GM19463 (cell line): ENCODE data around the gene SH3GLB2.

Experiments
- ATAC-seq: cut with Tn5 transposase; IDR thresholded peaks from one replicate; pipeline ENCODE4 v1.9.1; 2021; ENCODE audit warnings: mild to moderate bottlenecking, moderate library complexity; ENCODE audit not compliant: unreplicated experiment

SH3GLB2 gene

GRCh38 chr9:129028192-129028966 lies at the start of gene SH3GLB2:
TSS of gene SH3GLB2 (minus strand) at chr9:129028331. CDS start at chr9:129028154, 177 bp downstream.
- ATAC-seq: peak; percentile 76

- no peak for ATAC-seq
Observed at GRCh38 chr9:129077236-129077635, 49.1 kb upstream of the SH3GLB2 start.

GRCh38 chr9:129076640-129077037 lies 48.5 kb upstream of the SH3GLB2 start:
- no peak for ATAC-seq

DNA sequence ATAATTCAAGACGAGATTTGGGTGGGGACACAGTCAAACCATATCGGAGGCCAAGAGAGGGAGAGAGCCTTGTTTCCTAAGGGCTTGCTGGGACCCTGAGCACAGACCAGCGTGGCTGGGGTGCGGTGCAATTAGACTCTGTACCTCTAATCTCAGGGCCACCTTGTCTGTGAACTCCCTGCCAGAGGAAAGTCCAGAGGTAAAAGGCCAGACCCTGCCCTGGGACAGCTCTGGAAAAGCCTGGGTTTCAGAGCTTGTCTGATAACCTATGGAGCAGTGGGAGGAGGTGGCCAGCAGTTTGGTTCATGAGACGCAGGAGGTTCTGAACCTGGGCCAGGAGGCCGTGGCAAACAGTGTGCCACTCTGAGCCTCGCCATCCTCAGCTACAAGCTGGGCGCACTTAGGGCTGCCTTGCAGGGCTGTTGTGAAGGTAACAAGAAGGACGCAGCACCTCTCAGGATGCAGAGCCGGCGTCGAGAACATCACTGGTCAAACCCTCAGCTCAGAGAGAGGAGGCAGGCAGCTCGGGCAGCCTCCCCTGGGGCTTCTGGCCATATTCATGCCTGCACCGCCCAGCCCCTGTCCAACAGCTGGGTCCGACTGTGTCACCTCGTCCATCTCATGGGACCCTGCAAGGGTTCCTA lies 48.0 kb upstream of the SH3GLB2 start:
- no peak for ATAC-seq

DNA sequence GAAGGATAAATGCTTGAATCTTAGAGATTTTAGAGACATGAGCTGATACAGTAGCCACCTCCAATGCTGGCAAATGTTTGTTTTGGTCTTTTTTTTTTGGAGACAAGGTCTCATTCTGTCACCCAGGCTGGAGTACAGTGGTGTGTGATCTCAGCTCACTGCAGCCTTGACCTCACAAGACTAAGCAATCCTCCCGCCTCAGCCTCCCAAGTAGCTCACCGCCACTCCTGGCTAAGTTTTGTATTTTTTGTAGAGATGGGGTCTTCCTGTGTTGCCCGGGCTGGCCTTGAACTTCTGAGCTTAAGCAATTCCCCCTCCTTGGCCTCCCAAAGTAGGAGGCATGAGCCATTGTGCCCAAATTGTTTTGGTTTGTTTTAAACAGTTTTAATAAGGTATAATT lies 46.0 kb upstream of the SH3GLB2 start:
- ATAC-seq: no peak

DNA sequence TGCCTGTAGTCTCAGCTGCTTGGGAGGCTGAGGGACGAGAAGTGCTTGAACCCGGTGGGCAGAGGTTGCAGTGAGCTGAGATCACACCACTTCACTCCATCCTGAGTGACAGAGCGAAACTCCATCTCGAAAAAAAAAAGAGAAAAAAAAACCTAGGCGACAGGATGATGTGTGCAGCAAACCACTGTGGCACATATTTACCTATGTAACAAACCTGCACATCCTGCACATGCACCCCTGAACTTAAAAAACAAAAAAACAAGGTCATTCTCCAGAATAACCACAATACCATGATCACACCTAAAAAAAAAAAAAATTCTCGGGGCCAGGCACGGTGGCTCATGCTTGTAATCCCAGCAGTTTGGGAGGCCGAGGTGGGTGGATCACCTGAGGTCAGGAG lies 45.3 kb upstream of the SH3GLB2 start:
- no peak for ATAC-seq

DNA sequence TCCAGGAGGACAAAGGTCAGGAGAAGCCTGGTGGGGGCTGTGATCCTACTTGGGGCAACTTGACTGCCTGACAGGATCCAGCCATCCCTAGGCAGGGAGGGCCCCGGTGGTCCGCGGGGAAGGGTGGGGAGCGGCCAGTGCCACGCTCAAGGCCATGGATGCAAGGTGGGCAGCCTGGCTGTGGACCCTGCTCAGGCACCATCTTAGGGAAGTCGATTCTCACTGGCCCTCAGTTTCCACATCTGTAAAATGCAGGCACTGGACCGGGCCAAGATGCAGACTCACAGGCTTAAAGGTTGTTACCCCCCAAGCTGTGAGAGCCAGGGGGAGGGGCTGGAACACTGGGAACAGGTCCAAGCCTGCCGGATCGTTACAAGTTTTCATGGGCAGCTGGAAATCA lies 44.0 kb upstream of the SH3GLB2 start:
- no peak for ATAC-seq

DNA sequence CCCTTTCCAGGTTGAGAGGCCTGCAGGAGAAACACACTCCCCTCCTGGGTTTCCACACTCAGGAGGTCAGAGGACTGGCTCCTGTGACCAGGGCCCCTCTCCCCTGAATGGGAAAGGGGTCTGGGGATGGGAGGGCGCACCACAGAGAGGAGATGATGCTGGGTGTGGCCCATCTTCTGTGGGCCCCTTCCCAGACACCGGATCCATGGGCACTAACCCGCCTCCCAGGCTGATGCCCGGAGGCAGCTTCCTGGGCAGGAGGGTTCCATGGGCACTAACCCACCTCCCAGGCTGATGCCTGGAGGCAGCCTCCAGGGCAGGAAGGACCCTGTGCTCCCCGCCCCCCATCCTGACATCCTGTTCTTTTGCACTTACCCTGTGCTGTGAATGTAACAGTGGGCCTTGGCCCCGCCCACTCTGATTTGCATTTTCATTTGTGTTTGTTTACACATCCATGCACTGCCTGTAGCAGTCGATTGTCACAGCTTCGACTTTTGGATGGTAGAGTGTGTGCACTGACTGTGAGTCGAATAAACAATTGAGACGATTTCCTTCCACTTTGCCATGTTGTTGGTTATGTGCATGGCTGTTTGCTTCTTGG lies 43.5 kb upstream of the SH3GLB2 start:
- ATAC-seq: no peak

DNA sequence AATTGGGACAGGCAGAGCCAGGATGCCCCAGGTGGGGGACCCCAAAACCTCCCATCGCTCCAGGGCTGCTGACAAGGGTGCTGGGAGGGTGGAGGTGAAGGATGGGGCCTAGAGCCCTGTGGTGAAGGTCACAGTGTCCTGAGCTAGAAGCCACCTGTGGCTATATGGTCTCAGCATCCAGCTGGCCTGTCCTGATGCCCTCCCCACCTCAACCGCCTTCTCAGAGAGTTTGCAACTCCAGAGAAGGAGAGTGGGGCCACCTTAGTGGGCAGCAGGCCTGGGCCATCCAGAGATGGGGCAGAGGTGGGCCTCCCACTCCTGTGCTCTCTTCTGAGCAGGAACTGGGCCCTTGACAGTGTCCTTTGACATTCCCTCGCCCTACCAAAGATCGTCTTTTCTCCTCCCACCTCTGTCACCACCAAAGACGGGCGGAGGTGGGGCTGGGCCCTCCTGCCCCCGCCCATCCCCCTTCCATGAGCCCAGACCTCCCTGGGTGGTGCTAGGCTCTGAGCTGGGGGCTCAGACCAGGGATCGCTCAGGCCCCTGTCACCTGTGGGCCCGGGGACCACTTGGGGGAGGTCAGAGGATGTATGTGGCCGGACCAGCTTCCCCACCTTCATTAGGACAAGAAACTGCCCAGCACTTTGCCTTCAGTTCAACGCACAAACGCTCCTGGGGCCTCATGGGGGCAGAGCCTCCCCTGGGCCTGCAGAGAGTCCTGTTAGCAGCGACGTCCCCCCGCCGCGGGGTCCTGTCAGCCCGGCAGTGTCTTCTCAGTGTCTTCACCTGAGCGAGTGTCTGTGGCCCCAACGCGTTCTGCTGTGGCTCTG lies 42.8 kb upstream of the SH3GLB2 start:
- no peak for ATAC-seq

- no peak for ATAC-seq
Observed at GRCh38 chr9:129069862-129070641, 41.9 kb upstream of the SH3GLB2 start.

- peak; percentile 54 for ATAC-seq
Observed at GRCh38 chr9:129068990-129069861, 41.1 kb upstream of the SH3GLB2 start.

DNA sequence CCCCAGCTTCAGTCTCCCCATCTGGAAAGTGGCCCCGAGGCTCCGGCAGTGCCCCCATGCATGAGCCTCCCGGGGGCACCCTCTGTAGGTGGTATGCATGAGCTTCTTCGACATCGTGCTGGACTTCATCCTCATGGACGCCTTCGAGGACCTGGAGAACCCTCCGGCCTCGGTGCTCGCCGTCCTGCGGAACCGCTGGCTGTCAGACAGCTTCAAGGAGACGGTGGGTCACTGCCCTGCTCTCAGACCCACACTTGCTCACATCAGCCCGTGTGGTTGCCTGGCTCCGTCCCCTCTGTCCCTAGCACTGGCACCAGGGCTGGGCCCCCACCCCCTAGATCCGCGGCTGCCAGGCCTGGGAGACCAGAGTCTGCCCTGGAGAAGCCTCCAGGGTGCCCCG lies 40.0 kb upstream of the SH3GLB2 start:
- no peak for ATAC-seq

DNA sequence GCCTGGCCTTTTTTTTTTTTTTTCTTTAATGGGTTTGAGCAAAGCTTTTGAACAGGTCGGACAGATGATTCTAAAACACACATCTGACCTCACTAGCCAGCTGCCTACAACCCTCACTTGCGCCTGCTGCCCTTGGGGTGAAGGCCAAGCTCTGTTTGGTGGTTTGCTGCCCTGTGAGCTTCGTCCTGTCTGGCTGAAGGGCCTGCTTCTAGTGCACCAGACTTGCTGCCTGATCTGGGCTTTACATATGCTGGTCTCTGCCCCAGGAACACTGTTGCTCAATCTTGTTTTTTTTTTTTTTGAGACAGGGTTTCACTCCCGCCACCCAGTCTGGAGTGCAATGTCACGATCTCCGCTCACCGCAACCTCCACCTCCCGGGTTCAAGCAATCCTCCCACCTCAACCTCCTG lies 36.4 kb upstream of the SH3GLB2 start:
- no peak for ATAC-seq

GRCh38 chr9:129063061-129063460 lies 34.9 kb upstream of the SH3GLB2 start:
- ATAC-seq: no peak

GRCh38 chr9:129060991-129061390 lies 32.9 kb upstream of the SH3GLB2 start:
- ATAC-seq: no peak

DNA sequence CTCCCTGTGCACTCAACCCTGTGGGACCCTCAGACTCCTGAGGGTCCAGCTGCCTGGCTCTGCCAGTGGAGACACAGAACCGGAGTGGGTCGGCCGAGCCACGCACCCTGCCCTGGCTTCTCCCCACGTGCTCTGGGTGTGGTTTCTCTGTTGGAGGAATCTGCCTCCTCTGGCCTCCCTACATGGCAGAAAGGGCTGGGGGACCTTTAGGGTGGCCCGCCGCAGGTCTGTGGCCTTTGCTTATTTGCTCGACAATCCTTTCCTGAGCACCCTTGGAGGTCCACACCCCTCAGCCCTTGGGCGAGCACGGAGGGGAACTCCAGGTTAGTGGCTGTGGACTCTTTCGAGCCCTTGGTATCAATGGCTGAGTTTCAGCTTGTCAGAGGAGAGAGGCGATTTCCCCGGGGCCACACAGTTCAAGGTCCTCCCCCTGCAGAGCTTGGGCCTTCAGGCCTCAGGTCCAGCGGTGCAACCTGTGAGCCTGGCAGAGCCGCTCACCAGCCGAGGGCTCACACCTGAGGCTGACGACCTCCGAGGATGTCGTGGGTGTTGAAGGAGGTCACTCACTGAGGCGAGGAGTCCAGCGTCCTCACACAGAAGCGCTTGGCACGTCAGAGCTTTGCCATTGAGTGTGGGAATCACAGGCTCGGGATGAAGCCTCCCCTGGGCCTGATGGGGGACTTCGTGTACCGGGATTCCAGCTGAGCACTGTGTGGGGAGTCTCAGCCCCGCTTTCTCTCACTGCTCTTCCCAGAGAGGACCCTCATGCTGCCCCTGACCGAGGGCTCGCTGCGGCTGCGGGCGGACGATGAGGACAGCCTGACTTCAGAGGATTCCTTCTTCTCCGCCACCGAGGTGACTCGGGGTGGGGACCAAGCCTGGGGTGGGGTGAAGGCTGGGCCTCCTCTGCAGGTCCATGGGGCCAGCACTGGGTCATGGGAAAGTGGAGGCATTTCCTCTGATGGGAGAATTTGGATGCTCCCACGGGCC lies 32.0 kb upstream of the SH3GLB2 start:
- ATAC-seq: no peak

DNA sequence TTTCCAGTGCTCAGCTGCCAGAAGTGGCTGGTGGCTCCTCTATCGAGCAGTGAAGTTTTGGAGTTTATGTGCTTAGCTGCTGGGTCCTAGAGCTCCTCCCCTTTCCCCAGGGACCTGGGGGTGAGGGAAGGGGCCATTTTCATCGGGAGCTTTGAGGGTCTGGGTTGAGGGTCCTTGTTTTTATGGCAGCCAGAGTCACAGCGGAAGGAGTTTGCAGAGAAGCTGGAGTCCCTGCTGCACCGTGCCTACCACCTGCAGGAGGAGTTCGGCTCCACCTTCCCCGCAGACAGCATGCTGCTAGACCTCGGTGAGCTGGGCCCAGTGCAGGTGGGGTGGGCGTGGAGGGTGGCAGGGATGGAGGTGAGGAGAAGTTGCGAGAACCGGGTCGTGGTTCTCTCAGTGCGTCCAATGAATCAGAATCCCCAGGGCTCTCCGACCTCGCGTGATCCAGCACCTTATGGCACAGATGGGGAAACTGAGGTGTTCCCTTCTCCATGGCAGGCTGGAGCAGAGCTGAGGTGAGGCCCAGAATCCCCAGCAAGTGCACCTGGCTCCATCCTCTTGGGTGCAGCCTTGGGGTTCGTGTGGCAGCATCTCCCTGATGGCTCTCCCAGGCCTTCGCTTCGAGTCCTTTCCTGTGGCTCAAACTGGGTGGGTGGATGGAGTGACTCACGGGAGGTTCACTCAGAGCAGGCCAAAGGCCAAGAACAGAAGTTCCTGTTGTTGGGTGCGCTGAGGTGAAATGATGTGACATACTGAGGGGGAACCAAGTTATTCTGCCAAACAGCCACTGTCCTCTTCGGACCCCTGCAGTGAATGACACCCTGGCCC lies 31.0 kb upstream of the SH3GLB2 start:
- no peak for ATAC-seq
